ENCODE measurements around the gene UBE2G2.

Gene UBE2G2

GRCh38 chr21:44784810-44785209 lies 16.8 kb downstream of the UBE2G2 start:
- DNase-seq, result no peak

DNA sequence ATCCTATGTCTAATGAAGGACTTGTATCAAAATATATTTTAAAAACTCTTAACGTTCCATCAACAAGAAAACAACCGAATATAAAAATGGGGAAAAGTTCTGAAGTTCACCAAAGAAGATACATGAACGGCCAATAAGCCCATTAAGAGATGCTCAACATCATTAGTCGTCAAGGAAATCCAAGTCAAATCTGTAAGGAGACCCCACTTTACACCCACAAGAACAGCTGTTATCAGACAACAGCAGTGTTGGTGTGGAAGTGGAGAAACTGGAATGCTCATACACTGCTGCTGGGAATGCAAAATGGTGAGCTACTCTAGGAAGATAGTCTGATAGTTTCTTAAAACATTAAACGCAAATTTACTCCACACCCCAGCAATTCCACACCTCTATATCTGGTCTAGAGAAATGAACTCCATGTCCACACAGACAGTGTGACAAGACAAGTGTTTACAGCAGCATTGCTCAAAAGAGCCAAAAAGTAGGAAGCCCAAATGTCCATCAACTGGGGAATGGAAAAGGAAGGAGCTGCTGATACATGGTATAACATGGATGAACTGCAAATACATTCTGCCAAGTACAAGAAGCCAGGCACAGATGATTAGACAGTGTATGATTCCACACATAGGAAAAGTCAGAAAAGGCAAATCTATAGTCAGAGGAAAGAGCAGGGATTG lies 18.5 kb downstream of the UBE2G2 start:
- DNase-seq, result no peak

DNA sequence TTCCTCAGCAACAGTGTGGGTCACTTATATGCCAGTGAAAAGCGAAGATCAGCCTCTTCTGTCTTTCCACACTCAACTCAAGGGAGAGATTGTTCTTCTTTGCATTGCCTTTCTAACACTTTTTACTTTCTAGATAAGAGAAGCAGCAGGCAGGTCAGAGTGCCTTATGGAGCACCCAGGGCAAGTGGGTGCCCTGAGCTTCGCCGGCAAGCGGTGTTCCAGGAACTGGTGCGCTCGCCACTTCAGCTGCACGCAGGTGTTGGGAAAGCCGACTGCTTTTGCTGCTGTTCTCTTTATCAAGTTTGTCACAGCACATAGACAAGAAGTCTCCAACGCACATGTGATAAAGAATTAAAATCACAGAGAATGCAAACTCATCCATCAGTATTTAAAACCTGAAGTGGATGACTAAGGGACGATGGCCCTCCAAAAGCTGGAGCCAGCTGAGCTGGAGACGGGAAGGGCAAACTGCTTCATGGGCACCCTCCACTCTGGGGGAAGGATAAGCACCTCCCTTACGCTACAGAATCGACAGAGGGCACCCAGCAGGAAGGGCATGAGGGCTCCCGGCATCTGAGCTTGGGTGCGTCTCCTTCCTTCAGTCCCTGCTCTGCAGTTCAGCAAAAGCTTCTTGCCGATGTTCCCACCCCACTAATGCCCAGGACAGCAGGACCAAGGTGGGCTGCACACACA lies 20.7 kb downstream of the UBE2G2 start:
- no peak for DNase-seq

GRCh38 chr21:44780137-44780502 lies 21.5 kb downstream of the UBE2G2 start:
- DNase-seq, result no peak

GRCh38 chr21:44779417-44780136 lies 22.0 kb downstream of the UBE2G2 start:
- no peak for DNase-seq

GRCh38 chr21:44778983-44779382 lies 22.6 kb downstream of the UBE2G2 start:
- no peak for DNase-seq

DNA sequence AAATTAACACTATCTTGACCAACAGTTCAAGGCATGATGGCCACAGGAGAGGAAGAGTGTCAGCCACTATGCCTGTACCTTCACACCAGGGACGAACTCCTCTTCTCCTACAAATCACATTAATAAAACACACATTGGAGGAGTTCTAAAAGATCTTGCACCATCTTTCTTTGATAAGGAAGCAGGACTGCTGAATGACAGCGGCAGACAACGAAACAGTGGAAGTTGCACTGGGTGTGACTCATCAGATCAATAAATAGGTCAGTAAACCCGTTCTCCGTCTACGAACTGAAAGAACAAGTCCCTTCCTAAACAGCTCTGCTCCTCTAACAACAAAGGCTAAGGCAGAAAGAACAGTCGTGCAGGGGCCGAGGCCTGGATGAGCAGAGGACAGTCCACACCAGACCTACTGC lies 23.1 kb downstream of the UBE2G2 start:
- no peak for DNase-seq

- DNase-seq, result no peak
Observed at GRCh38 chr21:44778094-44778493, 23.5 kb downstream of the UBE2G2 start.

GRCh38 chr21:44774972-44775371 lies 26.6 kb downstream of the UBE2G2 start:
- DNase-seq, result no peak

GRCh38 chr21:44773291-44773932 lies 28.2 kb downstream of the UBE2G2 start:
- no peak for DNase-seq

DNA sequence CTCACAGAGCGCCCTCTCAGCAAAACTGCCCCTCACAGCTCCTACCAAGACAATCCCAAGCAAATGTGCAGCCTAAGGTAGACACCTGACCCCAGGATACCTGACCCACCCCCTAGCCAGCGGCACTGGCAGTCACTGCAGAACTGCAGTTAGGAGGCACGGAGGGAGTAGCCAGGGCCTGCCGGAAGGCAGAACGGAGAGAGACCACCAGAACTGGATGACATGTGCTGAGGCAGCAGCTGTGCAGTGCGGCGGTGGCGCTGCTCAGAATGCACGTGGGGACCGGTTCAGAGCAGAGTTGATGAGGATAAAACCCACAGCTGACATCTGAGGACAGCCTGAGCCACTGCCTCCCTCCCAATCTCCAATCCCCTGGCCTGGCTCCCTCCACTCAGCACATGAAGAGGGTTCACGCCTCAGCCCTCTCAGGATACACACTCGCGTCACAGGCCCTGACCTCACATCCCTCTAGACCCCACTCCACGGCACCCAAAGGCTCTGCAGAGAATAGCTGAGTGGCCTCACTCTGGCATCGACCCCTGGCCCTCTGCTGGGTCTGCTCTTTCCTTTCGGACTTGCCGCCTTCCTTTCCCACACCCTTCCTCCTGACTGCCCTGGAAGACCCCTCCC lies 29.6 kb downstream of the UBE2G2 start:
- DNase-seq, result no peak

GRCh38 chr21:44767834-44768831 lies 33.5 kb downstream of the UBE2G2 start:
- DNase-seq, result no peak

GRCh38 chr21:44766818-44767354 lies 34.7 kb downstream of the UBE2G2 start:
- no peak for DNase-seq

DNA sequence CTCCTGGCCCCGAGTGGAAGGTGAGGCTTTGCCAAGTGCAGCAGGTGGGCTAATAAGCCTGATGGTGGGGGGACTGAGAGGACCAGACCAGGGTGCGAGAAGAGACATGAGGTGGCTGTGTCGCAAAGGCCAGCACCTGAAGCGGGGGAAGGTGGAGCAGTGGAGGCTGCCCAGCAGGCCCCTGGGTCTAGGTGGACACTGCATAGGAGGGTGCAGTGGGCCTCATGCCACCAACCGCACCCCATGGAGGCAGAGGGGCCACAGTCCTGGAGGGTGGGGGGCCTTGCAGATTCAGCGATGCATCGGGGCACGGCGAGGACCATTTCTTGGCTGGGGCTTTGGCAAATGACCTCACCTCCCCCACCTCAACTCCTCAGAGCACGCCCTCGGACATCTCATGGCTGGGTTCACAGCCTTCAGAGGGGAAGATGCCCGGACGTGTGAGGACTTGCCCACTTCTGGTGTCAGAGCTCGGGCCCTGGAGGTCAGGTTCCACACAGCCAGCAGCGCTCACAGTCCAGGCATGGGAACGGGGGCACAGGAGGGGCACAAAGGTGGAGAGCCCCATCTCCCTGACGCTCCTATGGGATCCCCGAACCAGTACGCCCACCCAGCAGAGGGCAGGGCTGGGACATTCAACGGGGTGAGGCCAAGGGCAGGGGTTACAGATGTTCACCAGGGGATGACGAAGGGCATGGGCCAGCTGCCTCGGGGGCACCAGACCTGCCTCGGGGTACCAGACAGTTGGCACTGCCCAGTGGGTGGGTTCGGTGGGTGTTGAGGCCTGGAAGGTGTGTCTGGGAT lies 35.4 kb downstream of the UBE2G2 start:
- no peak for DNase-seq

- DNase-seq, result peak; percentile 59
Observed at GRCh38 chr21:44765231-44766013, 36.2 kb downstream of the UBE2G2 start.

DNA sequence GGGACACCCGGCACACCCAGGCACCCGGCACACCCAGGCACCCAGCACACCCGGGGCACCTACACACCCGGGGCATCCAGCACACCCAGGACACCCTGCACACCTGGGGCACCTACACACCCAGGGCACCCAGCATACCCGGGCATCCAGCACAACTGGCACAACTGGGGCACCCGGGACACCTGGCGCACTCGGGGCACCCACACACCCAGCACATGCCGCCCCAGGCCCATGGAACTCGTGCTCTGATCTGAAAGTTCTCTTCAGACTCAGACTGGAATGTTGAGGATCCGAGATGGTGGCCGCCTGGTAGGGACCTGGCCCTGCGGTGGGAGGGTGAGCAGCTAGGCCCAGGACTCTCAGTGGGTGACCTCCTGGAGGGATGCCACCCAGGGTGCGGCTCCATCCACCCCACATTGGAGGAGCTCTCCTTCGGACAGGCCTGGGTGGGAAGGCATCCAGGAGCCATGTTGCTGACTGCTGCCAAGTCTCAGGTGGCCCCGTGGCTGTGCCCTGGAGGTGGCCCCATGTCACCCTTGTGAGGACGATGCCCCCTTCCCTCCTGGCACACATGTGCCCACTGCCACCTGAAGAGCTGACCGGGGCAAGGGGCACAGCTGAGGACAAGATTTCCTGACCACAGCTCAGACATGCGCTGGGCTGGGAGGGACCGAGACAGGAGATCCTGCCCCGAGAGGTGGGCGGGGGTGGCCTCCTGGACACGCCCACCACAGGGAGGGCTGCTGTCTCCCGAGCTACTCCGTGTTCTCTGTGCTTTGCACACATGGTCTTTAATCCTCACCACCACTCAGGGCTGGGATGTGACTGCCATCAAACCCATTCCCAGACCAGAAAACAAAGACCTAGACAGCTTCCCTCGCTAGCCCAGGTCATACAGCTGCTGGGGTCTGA lies 37.0 kb downstream of the UBE2G2 start:
- DNase-seq, result no peak

DNA sequence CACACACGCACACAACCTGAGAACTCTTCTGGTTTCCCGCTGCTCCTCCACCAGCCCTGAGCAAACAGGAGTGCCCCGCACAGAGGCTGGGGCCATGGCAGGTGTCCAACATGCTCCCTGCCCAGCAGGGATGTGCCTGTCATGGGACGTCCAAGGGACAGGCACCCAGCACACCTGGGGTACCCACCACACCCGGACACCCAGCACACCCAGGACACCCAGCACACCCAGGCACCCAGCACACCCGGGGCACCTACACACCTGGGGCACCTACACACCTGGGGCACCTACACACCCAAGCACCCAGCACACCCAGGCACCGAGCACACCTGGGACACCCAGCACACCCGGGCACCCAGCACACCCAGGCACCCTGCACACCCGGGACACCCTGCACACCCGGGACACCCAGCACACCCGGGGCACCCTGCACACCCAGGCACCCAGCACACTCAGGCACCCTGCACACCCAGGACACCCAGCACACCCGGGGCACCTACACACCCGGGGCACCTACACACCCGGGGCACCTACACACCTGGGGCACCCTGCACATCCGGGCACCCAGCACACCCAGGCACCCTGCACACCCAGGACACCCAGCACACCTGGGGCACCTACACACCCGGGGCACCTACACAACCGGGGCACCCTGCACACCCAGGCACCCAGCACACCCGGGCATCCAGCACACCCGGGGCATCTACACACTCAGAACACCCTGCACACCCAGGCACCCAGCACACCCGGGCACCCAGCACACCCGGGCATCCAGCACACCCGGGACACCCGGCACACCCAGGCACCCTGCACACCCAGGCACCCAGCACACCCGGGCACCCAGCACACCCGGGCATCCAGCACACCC lies 37.9 kb downstream of the UBE2G2 start:
- DNase-seq, result no peak

DNA sequence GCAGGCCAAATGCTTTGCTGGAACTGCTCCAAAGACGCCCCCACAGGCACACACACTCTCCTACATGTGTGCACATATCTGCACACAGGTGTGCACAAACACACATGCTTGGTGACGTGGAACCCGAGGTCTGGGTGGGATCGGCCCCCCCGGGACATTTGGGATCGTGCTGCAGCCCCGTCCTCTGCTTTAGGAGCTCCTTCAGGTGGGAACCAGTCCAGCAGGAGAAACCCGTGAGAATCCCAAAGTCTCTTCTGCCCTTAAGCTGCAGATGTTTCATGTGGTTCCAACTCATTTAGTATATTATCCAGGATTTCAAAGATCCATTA lies 38.6 kb downstream of the UBE2G2 start:
- DNase-seq, result no peak

All from CD4-positive, alpha-beta T cell treated with Interleukin-10 for 1 hour (primary cell).